Middle frontal gyrus (tissue), 1 donor: ENCODE measurements around the gene NUP188.

Experiments used
- DNase-seq: peaks from one replicate; pipeline ENCODE4 v3.0.0-alpha.2; 2015; ENCODE audit warnings: low spot score; ENCODE audit errors: extremely low spot score

NUP188 gene

GRCh38 chr9:129007035-129007765, 59.7 kb downstream of the NUP188 start:
- no peak for DNase-seq

GRCh38 chr9:129007766-129008468, 60.4 kb downstream of the NUP188 start:
- no peak for DNase-seq

GRCh38 chr9:129008469-129008965, 61.0 kb downstream of the NUP188 start:
- DNase-seq = no peak

GRCh38 chr9:129008986-129009583, 61.6 kb downstream of the NUP188 start:
- DNase-seq = no peak

GRCh38 chr9:129009584-129010141, 62.2 kb downstream of the NUP188 start:
- no peak for DNase-seq

GRCh38 chr9:129010267-129010975, 62.9 kb downstream of the NUP188 start:
- no peak for DNase-seq

- no peak for DNase-seq
Observed at GRCh38 chr9:129011170-129011569, 63.7 kb downstream of the NUP188 start.

- DNase-seq = no peak
Observed at GRCh38 chr9:129011761-129012181, 64.3 kb downstream of the NUP188 start.

GRCh38 chr9:129012343-129012742, 64.8 kb downstream of the NUP188 start:
- DNase-seq = no peak

GRCh38 chr9:129012893-129013448, 65.5 kb downstream of the NUP188 start:
- DNase-seq = no peak

- DNase-seq = no peak
Observed at GRCh38 chr9:129013674-129014073, 66.2 kb downstream of the NUP188 start.

GRCh38 chr9:129014124-129014523, 66.6 kb downstream of the NUP188 start:
- DNase-seq = no peak

- DNase-seq = no peak
Observed at GRCh38 chr9:129014608-129015007, 67.1 kb downstream of the NUP188 start.

- no peak for DNase-seq
Observed at GRCh38 chr9:129021091-129021490, 73.6 kb downstream of the NUP188 start.

GRCh38 chr9:129022037-129022436, 74.5 kb downstream of the NUP188 start:
- DNase-seq = no peak

GRCh38 chr9:129023036-129023907, 75.8 kb downstream of the NUP188 start:
- no peak for DNase-seq

GRCh38 chr9:129023908-129024233, 76.4 kb downstream of the NUP188 start:
- DNase-seq = no peak

GRCh38 chr9:129026442-129027223, 79.1 kb downstream of the NUP188 start:
- DNase-seq = peak; percentile 52

GRCh38 chr9:129027224-129027684, 79.8 kb downstream of the NUP188 start:
- no peak for DNase-seq
